ENCODE measurements around the gene ATL2.

The ATL2 gene

GRCh38 chr2:38246105-38246504 is 131.0 kb downstream of the ATL2 start:
- Histone ChIP-seq H3K27me3 (ENCODE audit: insufficient read depth, poor library complexity, severe bottlenecking) (no peaks in the 10 kb centered on the region), H3K27ac (ENCODE audit: poor library complexity, severe bottlenecking) (no peak overlapping the region), H3K36me3 (ENCODE audit: low read depth) (no peaks in the 10 kb centered on the region), H3K9me3 (ENCODE audit: severe bottlenecking) (no peaks in the 10 kb centered on the region), H3K4me1 (ENCODE audit: insufficient read depth, poor library complexity, severe bottlenecking) (no peaks in the 10 kb centered on the region), H3K4me3 (ENCODE audit: severe bottlenecking) (no peak overlapping the region)
- DNase-seq (ENCODE audit: low spot score) (no peak), ATAC-seq (ENCODE audit: low read depth) (no peak)
- TF ChIP-seq CTCF (IDR thresholded peaks at IDR 0.05; ENCODE audit: poor library complexity, severe bottlenecking), result no peak

GRCh38 chr2:38245114-38245641 is 131.9 kb downstream of the ATL2 start:
- no peaks in the 10 kb centered on the region for H3K36me3 ChIP-seq (ENCODE audit: low read depth)
- H3K4me1 ChIP-seq (ENCODE audit: insufficient read depth, poor library complexity, severe bottlenecking), result no peaks in the 10 kb centered on the region
- H3K9me3 ChIP-seq (ENCODE audit: severe bottlenecking), result no peaks in the 10 kb centered on the region
- H3K4me3 ChIP-seq (ENCODE audit: severe bottlenecking), result no peak overlapping the region
- no peak overlapping the region for H3K27ac ChIP-seq (ENCODE audit: poor library complexity, severe bottlenecking)
- ATAC-seq (ENCODE audit: low read depth) (no peak), DNase-seq (ENCODE audit: low spot score) (no peak)
- no peak for TF ChIP-seq CTCF (IDR thresholded peaks at IDR 0.05; ENCODE audit: poor library complexity, severe bottlenecking)
- H3K27me3 ChIP-seq (ENCODE audit: insufficient read depth, poor library complexity, severe bottlenecking), result no peaks in the 10 kb centered on the region

GRCh38 chr2:38244301-38244700 is 132.8 kb downstream of the ATL2 start:
- no peak for TF ChIP-seq CTCF (IDR thresholded peaks at IDR 0.05; ENCODE audit: poor library complexity, severe bottlenecking)
- Histone ChIP-seq H3K27me3 (ENCODE audit: insufficient read depth, poor library complexity, severe bottlenecking) (no peaks in the 10 kb centered on the region), H3K27ac (ENCODE audit: poor library complexity, severe bottlenecking) (no peak overlapping the region), H3K4me1 (ENCODE audit: insufficient read depth, poor library complexity, severe bottlenecking) (no peaks in the 10 kb centered on the region), H3K4me3 (ENCODE audit: severe bottlenecking) (no peak overlapping the region), H3K9me3 (ENCODE audit: severe bottlenecking) (no peaks in the 10 kb centered on the region), H3K36me3 (ENCODE audit: low read depth) (no peaks in the 10 kb centered on the region)
- DNase-seq (ENCODE audit: low spot score), result no peak
- ATAC-seq (ENCODE audit: low read depth), result no peak
